ENCODE measurements around the gene TMEM213.

GRCh38 chr7:138880881-138881578 lies 83.2 kb downstream of the TMEM213 start:
- TF ChIP-seq POLR2A (IDR thresholded peaks at IDR 0.05; ENCODE audit: low read depth) (no peak), CTCF (IDR thresholded peaks at IDR 0.05) (no peak), POLR2AphosphoS5 (IDR thresholded peaks at IDR 0.05) (no peak)

Data from esophagus muscularis mucosa (tissue), 3 donors.